Stimulated activated naive CD8-positive, alpha-beta T cell treated with anti-CD3 and anti-CD28 coated beads, Interleukin-15, Interleukin-2, amounts not matched to agents 100 U/mL and 50 U/mL, for 24 hours (primary cell): Measurements from ENCODE around the gene DHPS.
"Not testable (repeated sequence)": the region's sequence is repeated elsewhere in the genome, so short reads cannot be mapped to it uniquely, and the experiment has no call there.

Source experiments
- ATAC-seq: fragments of 150-1000 bp; cut with Tn5 transposase; one replicate; pipeline ENCODE4 v1.10.0; 2021
- DNase-seq: peaks from one replicate; pipeline ENCODE4 v3.0.0; 2021

The DHPS gene

GRCh38 chr19:12643716-12644115, 38.0 kb downstream of the DHPS start:
- not testable (repeated sequence) for ATAC-seq, DNase-seq

GRCh38 chr19:12642506-12642905, 39.2 kb downstream of the DHPS start:
- ATAC-seq: no peak
- no peak for DNase-seq

- no peak for DNase-seq
These were observed 40.2 kb downstream of the DHPS start for GRCh38 chr19:12641456-12641855.

GRCh38 chr19:12639901-12640613, 41.6 kb downstream of the DHPS start:
- ATAC-seq (peak; percentile 97), DNase-seq (peak; percentile 93)

More at GRCh38 chr19:12641456-12641855, 40.2 kb downstream of the DHPS start:
- ATAC-seq: no peak

GRCh38 chr19:12638611-12639182, 43.0 kb downstream of the DHPS start:
- DNase-seq (no peak), ATAC-seq (no peak)

GRCh38 chr19:12636631-12637030, 45.0 kb downstream of the DHPS start:
- DNase-seq (no peak), ATAC-seq (no peak)

GRCh38 chr19:12629215-12629614, 52.5 kb downstream of the DHPS start:
- ATAC-seq: no peak
- no peak for DNase-seq

- DNase-seq (no peak), ATAC-seq (no peak)
These were observed 53.3 kb downstream of the DHPS start for GRCh38 chr19:12628040-12629022.

GRCh38 chr19:12626958-12627357, 54.7 kb downstream of the DHPS start:
- DNase-seq (no peak), ATAC-seq (no peak)
